HCT116 (cell line): Measurements from ENCODE around the gene BOLA3. TPM values are rescaled to one million over a fixed set of nuclear protein-coding genes. Genes with fewer than 3 reads are reported as not detected.

Experiments
- ATAC-seq: fragments of 200-7000 bp; cut with Tn5 transposase; 2 replicates; pipeline ENCODE4 v1.9.1; 2020; ENCODE audit warnings: mild to moderate bottlenecking, moderate library complexity
- BruUV-seq: library from RNA; stranded (reverse); fragments of 400-500 nt; replicated peaks from 2 replicates; lab custom pipeline; 2021; lab: Mats Ljungman, UMichigan
- CTCF ChIA-PET: fragments of 300-600 bp; sonication (Branson Sonifier 250); formaldehyde crosslinking; loops from one replicate; lab custom pipeline; 2021; ENCODE audit warnings: antibody characterized with exemption; lab: Charles Lee
- POLR2A ChIA-PET: fragments of 300-600, 350-600 bp; sonication (Branson Sonifier 250); formaldehyde crosslinking; loops from one replicate; lab custom pipeline; 2021; ENCODE audit warnings: antibody characterized with exemption; lab: Charles Lee
- RAD21 ChIA-PET, 2 experiments: fragments of 300-600 bp; sonication (Branson Sonifier 250); formaldehyde crosslinking; loops; one replicate each; lab custom pipeline; 2023; ENCODE audit warnings: low total read pairs in 2 of 2; ENCODE audit not compliant: uncharacterized antibody in 2 of 2, unreplicated experiment in 2 of 2, low non-redundant PET in 1 of 2; lab: Charles Lee
- DNase-seq: peaks from one replicate; pipeline ENCODE4 v3.0.0-alpha.2; 2010; ENCODE audit warnings: low read depth, low spot score
- H2AFZ ChIP-seq: fragments of 200-600 bp; shearing (Covaris generic), sonication (generic); 2 replicates; pipeline ENCODE4 v1.6.1; 2017; ENCODE audit warnings: low read depth, mixed run types, mixed read lengths, antibody characterized with exemption, low read length; ENCODE audit not compliant: poor library complexity, severe bottlenecking
- H3K27ac ChIP-seq: 2 replicates; pipeline ENCODE4 v1.5.1; 2012; ENCODE audit warnings: low read depth, low read length
- H3K27me3 ChIP-seq: fragments of 200-600 bp; sonication (generic); 2 replicates; pipeline ENCODE4 v1.6.1; 2016; ENCODE audit warnings: mixed run types, low read length, mixed read lengths; ENCODE audit not compliant: insufficient read depth
- H3K36me3 ChIP-seq, 2 experiments: fragments of 200-500 bp in 1 of 2; fragments of 200-600 bp in 1 of 2; sonication (Bioruptor generic) in 1 of 2; sonication (generic) in 1 of 2; 2 replicates each; pipeline versions ENCODE4 v1.5.1 to v1.6.1; 2014 to 2016; ENCODE audit warnings: low read length in 2 of 2, inconsistent platforms in 1 of 2, mixed read lengths in 1 of 2, mixed run types in 1 of 2; ENCODE audit not compliant: insufficient read depth in 2 of 2, control insufficient read depth in 1 of 2
- H3K4me1 ChIP-seq, 2 experiments: fragments of 200-600 bp in 1 of 2; sonication (generic) in 1 of 2; 2 replicates each; pipeline versions ENCODE4 v1.5.1 to v1.6.1; 2012 to 2017; ENCODE audit warnings: low read length in 2 of 2, inconsistent platforms in 1 of 2, mild to moderate bottlenecking in 1 of 2, mixed read lengths in 1 of 2, mixed run types in 1 of 2, moderate library complexity in 1 of 2; ENCODE audit not compliant: insufficient read depth in 2 of 2, control insufficient read depth in 1 of 2
- H3K4me2 ChIP-seq: fragments of 200-600 bp; sonication (generic); 2 replicates; pipeline ENCODE4 v1.6.1; 2017; ENCODE audit warnings: mixed run types, low read length, mixed read lengths
- H3K4me3 ChIP-seq, 2 experiments: fragments of 200-600 bp in 1 of 2; sonication (generic) in 1 of 2; replicated peaks in 1 of 2; 2 replicates each; pipeline ENCODE4 v1.5.1; 2011 to 2016; ENCODE audit warnings: low read length in 2 of 2, control low read depth in 1 of 2, low read depth in 1 of 2, mild to moderate bottlenecking in 1 of 2, mixed read lengths in 1 of 2, mixed run types in 1 of 2
- H3K79me2 ChIP-seq: fragments of 200-600 bp; sonication (generic); 2 replicates; pipeline ENCODE4 v1.6.1; 2017; ENCODE audit warnings: mild to moderate bottlenecking, mixed run types, low read length, moderate library complexity, mixed read lengths; ENCODE audit not compliant: insufficient read depth
- H3K9ac ChIP-seq: fragments of 200-600 bp; sonication (generic); 2 replicates; pipeline ENCODE4 v1.6.1; 2016; ENCODE audit warnings: low read length, mixed read lengths
- H3K9me2 ChIP-seq: fragments of 200-600 bp; sonication (generic), shearing (Covaris generic); 2 replicates; pipeline ENCODE4 v1.6.1; 2017; ENCODE audit warnings: mixed run types, mild to moderate bottlenecking, moderate library complexity; ENCODE audit not compliant: insufficient read depth
- H3K9me3 ChIP-seq, 2 experiments: fragments of 200-500 bp in 1 of 2; fragments of 200-600 bp in 1 of 2; sonication (Bioruptor generic) in 1 of 2; sonication (generic) in 1 of 2; 2 replicates each; pipeline ENCODE4 v1.6.1; 2014 to 2017; ENCODE audit warnings: low read length in 2 of 2, mixed read lengths in 2 of 2, inconsistent platforms in 1 of 2, low read depth in 1 of 2, mild to moderate bottlenecking in 1 of 2, mixed run types in 1 of 2, moderate library complexity in 1 of 2; ENCODE audit not compliant: control insufficient read depth in 1 of 2, insufficient read depth in 1 of 2
- H4K20me1 ChIP-seq: fragments of 200-600 bp; sonication (generic), shearing (Covaris generic); 2 replicates; pipeline ENCODE4 v1.6.1; 2017; ENCODE audit warnings: mixed run types, mild to moderate bottlenecking, moderate library complexity; ENCODE audit not compliant: insufficient read depth
- ATF3 ChIP-seq: IDR thresholded peaks from 2 replicates; pipeline ENCODE4 v1.6.1; 2012
- CEBPB ChIP-seq: IDR thresholded peaks from 2 replicates; pipeline ENCODE4 v1.6.1; 2012; ENCODE audit warnings: low read depth
- EGR1 ChIP-seq: IDR thresholded peaks from 2 replicates; pipeline ENCODE4 v1.6.1; 2012; ENCODE audit warnings: low read depth
- POLR2AphosphoS5 ChIP-seq: IDR thresholded peaks from 2 replicates; pipeline ENCODE4 v1.6.1; 2011; ENCODE audit warnings: mild to moderate bottlenecking, low read depth, low read length, moderate library complexity
- SRF ChIP-seq: IDR thresholded peaks from 2 replicates; pipeline ENCODE4 v1.6.1; 2012; ENCODE audit warnings: low read depth
- TCF7L2 ChIP-seq: IDR thresholded peaks from 2 replicates; pipeline ENCODE4 v1.7.0; 2011; ENCODE audit warnings: borderline replicate concordance, inconsistent platforms; ENCODE audit not compliant: insufficient read depth, insufficient read length; ENCODE audit errors: extremely low read depth
- ZNF274 ChIP-seq: fragments of 200-500 bp; sonication (Bioruptor generic); IDR thresholded peaks from 2 replicates; pipeline ENCODE4 v1.6.1; 2014; ENCODE audit warnings: mild to moderate bottlenecking, low read depth, low read length, inconsistent platforms
- intact Hi-C: fragments of 100-400 bp; cut with micrococcal nuclease; formaldehyde crosslinking; loops from 2 replicates; pipeline ENCODE4 v1.10.0; 2022
- total RNA-seq: library from RNA; stranded (reverse); gene quantifications from one replicate; pipeline ENCODE4 v1.2.1, GENCODE V29; 2021; ENCODE audit not compliant: unreplicated experiment
- TF ChIP-seq, protein P1 (sequence below), 3 experiments: fragments of 200-600 bp in 1 of 3; sonication (generic) in 1 of 3; IDR thresholded peaks in 2 of 3; conservative IDR thresholded peaks in 1 of 3; 2 replicates each; pipeline ENCODE4 v1.5.1; 2012 to 2017; ENCODE audit warnings: low read depth in 2 of 3, low read length in 2 of 3, antibody characterized with exemption in 1 of 3, borderline replicate concordance in 1 of 3, control low read depth in 1 of 3, mild to moderate bottlenecking in 1 of 3, mixed read lengths in 1 of 3, mixed run types in 1 of 3, moderate library complexity in 1 of 3; ENCODE audit not compliant: insufficient read depth in 1 of 3
- TF ChIP-seq, protein P2 (sequence below): IDR thresholded peaks from 2 replicates; pipeline ENCODE4 v1.6.1; 2012

BOLA3 gene
- total RNA-seq, 1 experiment from 2014 or later, result 62.9 TPM

GRCh38 chr2:74094291-74094690 lies 53.4 kb downstream of the BOLA3 start:
- DNase-seq, result no peak
- H3K4me2 ChIP-seq, result no peak overlapping the region
- no peaks in the 10 kb centered on the region for H3K4me1 ChIP-seq
- RAD21 ChIA-PET, result no interaction called here
- H3K27ac ChIP-seq, result no peak overlapping the region
- CTCF ChIA-PET, result no interaction called here
- no peak overlapping the region for H2AFZ ChIP-seq
- no peaks in the 10 kb centered on the region for H3K9me2 ChIP-seq
- POLR2A ChIA-PET, result no interaction called here
- H3K9ac ChIP-seq, result no peak overlapping the region
- H3K79me2 ChIP-seq, result no peaks in the 10 kb centered on the region
- BruUV-seq, result no TSS peak
- intact Hi-C loops, result no loop called here
- ATAC-seq, result no peak
- peaks cover 11 to 27% of the 10 kb centered on the region in 2 experiments; a peak in 3 of 4 replicates for H3K36me3 ChIP-seq
- no peaks in the 10 kb centered on the region for H3K9me3 ChIP-seq
- H3K27me3 ChIP-seq, result no peaks in the 10 kb centered on the region
- no peaks in the 10 kb centered on the region for H4K20me1 ChIP-seq
- no peak for TF ChIP-seq ATF3
- no peak for TF ChIP-seq ZNF274
- no peak for TF ChIP-seq EGR1
- no peak for TF ChIP-seq CEBPB
- no peak for TF ChIP-seq POLR2AphosphoS5
- TF ChIP-seq, protein P1, sequence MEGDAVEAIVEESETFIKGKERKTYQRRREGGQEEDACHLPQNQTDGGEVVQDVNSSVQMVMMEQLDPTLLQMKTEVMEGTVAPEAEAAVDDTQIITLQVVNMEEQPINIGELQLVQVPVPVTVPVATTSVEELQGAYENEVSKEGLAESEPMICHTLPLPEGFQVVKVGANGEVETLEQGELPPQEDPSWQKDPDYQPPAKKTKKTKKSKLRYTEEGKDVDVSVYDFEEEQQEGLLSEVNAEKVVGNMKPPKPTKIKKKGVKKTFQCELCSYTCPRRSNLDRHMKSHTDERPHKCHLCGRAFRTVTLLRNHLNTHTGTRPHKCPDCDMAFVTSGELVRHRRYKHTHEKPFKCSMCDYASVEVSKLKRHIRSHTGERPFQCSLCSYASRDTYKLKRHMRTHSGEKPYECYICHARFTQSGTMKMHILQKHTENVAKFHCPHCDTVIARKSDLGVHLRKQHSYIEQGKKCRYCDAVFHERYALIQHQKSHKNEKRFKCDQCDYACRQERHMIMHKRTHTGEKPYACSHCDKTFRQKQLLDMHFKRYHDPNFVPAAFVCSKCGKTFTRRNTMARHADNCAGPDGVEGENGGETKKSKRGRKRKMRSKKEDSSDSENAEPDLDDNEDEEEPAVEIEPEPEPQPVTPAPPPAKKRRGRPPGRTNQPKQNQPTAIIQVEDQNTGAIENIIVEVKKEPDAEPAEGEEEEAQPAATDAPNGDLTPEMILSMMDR (IDR thresholded peaks at IDR 0.05 in 2 of 3, conservative IDR thresholded peaks at IDR 0.05 in 1 of 3; ENCODE audit: borderline replicate concordance in 1 of 3, insufficient read depth in 1 of 3, low read depth in 2 of 3, low read length in 2 of 3), result no peak
- TF ChIP-seq TCF7L2, result no peak
- TF ChIP-seq SRF, result no peak
- TF ChIP-seq, protein P2, sequence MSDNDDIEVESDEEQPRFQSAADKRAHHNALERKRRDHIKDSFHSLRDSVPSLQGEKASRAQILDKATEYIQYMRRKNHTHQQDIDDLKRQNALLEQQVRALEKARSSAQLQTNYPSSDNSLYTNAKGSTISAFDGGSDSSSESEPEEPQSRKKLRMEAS, result no peak
- H3K4me3 ChIP-seq, result no peak overlapping the region
